ENCODE data around the gene KRTAP12-4. TPM values are rescaled to one million over a fixed set of nuclear protein-coding genes. Genes with fewer than 3 reads are reported as not detected.

Gene KRTAP12-4
- total and polyA plus RNA-seq, 7 donors = not detected

GRCh38 chr21:44656868-44657267, 2.4 kb upstream of the KRTAP12-4 start:
- WGBS, 3 donors = 40 to 63% (median 49%) methylated on average over 1 of the region's 1 CpG
- DNase-seq (no peak), ATAC-seq (no peak)
- Histone ChIP-seq H3K4me1 (no peaks in the 10 kb centered on the region), H3K4me3 (no peak overlapping the region), H3K36me3 (ENCODE audit: insufficient read depth in 1 of 2, low read depth in 1 of 2) (no peaks in the 10 kb centered on the region), H3K9me3 (no peaks in the 10 kb centered on the region), H3K27me3 (ENCODE audit: insufficient read depth in 3 of 3, low read length in 2 of 3) (peaks cover 2 to 44% (median 5%) of the 10 kb centered on the region in 3 donors), H3K27ac (no peak overlapping the region)
- intact Hi-C loops (cut with DNase I) = no loop called here
- TF ChIP-seq CTCF (IDR thresholded peaks at IDR 0.05) = no peak

- Histone ChIP-seq H3K4me3 (no peak overlapping the region), H3K36me3 (ENCODE audit: insufficient read depth in 1 of 2, low read depth in 1 of 2) (no peaks in the 10 kb centered on the region), H3K9me3 (no peaks in the 10 kb centered on the region), H3K4me1 (no peaks in the 10 kb centered on the region), H3K27me3 (ENCODE audit: insufficient read depth in 3 of 3, low read length in 2 of 3) (peaks cover 0 to 42% (median 3%) of the 10 kb centered on the region in 3 donors), H3K27ac (no peak overlapping the region)
- DNase-seq = no peak
- WGBS, 3 donors = 65 to 74% (median 70%) methylated on average over 17 of the region's 17 CpGs
- intact Hi-C loops (cut with DNase I) = no loop called here
- no peak for ATAC-seq
- TF ChIP-seq CTCF (IDR thresholded peaks at IDR 0.05) = no peak
Observed at GRCh38 chr21:44653656-44654575, 543 bp downstream of the KRTAP12-4 start.

- WGBS, 3 donors = 47 to 55% (median 55%) methylated on average over 14 of the region's 14 CpGs
- DNase-seq = no peak
- no peak overlapping the region for H3K4me3 ChIP-seq
- peaks cover 0 to 39% (median 4%) of the 10 kb centered on the region in 3 donors for H3K27me3 ChIP-seq (ENCODE audit: insufficient read depth in 3 of 3, low read length in 2 of 3)
- ATAC-seq = no peak
- no peaks in the 10 kb centered on the region for H3K36me3 ChIP-seq (ENCODE audit: insufficient read depth in 1 of 2, low read depth in 1 of 2)
- no peak overlapping the region for H3K27ac ChIP-seq
- H3K9me3 ChIP-seq = no peaks in the 10 kb centered on the region
- TF ChIP-seq CTCF (IDR thresholded peaks at IDR 0.05) = no peak
- intact Hi-C loops (cut with DNase I) = no loop called here
- no peaks in the 10 kb centered on the region for H3K4me1 ChIP-seq
Observed at GRCh38 chr21:44653123-44653522, 1.3 kb downstream of the KRTAP12-4 start.

GRCh38 chr21:44650973-44651675, 3.3 kb downstream of the KRTAP12-4 start:
- WGBS, 3 donors = 82 to 93% (median 89%) methylated on average over 12 of the region's 12 CpGs

More at GRCh38 chr21:44650973-44651675, 3.3 kb downstream of the KRTAP12-4 start:
- ATAC-seq (no peak), DNase-seq (no peak)
- no peaks in the 10 kb centered on the region for H3K9me3 ChIP-seq
- H3K27ac ChIP-seq = no peak overlapping the region
- TF ChIP-seq CTCF (IDR thresholded peaks at IDR 0.05) = no peak
- no peaks in the 10 kb centered on the region for H3K4me1 ChIP-seq
- H3K36me3 ChIP-seq (ENCODE audit: insufficient read depth in 1 of 2, low read depth in 1 of 2) = no peaks in the 10 kb centered on the region
- H3K4me3 ChIP-seq = no peak overlapping the region
- intact Hi-C loops (cut with DNase I) = no loop called here
- peaks cover 0 to 36% (median 6%) of the 10 kb centered on the region in 3 donors for H3K27me3 ChIP-seq (ENCODE audit: insufficient read depth in 3 of 3, low read length in 2 of 3)
